ENCODE measurements around the gene PLSCR1.
"Not testable (repeated sequence)": the region's sequence is repeated elsewhere in the genome, so short reads cannot be mapped to it uniquely, and the experiment has no call there.

The PLSCR1 gene

DNA sequence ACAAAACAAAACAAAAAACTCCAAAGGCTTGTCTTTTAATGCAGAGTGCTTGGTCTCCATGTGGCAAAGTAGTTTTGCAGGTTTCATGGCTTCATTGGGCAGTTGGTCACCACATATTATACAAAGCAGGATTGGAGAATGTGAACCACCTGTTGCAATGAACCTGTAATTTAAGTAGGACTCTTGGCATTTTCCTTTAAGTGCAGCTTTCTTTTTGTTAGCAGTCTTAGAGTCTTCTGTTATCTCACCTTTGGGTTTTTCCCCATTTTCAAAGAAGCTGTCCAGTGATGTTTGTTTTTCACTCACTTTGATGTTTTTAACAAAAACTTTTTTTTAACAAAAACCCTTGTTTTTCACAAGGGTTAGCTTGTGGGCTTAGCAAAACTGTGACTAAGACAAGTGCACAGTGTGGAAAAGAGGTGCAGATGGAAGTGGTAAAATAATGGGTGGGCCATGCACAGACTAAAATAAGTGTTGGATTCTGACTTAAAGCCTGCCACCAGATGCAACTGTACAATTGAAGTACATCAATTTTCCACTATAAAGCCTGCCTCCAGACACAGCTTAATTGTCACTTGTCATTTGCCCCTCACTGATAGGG is 2.9 kb upstream of the PLSCR1 start:
- no peak for DNase-seq

DNA sequence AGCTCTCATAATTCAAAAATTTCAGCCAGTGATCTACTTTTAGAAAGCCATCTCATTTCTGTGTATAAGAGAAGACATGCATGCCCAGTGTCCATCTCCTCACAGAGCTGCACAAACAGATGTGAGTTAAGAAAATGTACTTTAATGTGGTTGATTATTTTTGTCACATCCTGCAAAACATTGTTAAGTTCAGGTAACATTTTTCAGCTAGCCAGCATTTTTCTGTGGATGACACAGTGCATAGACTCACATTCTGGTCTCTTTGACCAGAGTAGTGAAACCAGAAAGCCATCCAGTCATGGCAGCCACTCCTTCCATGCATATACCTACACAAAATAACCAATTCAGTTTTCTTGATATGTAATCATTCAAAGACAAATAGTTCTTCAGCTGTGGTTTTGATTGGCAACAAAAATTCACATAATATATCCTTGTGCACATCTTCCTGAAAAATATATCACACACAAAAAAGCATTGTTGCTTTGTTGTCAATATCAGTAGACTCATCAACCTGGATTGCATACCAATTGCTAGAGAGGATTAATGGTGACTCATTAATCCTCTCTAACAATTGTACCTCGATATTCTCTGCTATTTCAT is 2.1 kb upstream of the PLSCR1 start:
- DNase-seq = no peak

DNA sequence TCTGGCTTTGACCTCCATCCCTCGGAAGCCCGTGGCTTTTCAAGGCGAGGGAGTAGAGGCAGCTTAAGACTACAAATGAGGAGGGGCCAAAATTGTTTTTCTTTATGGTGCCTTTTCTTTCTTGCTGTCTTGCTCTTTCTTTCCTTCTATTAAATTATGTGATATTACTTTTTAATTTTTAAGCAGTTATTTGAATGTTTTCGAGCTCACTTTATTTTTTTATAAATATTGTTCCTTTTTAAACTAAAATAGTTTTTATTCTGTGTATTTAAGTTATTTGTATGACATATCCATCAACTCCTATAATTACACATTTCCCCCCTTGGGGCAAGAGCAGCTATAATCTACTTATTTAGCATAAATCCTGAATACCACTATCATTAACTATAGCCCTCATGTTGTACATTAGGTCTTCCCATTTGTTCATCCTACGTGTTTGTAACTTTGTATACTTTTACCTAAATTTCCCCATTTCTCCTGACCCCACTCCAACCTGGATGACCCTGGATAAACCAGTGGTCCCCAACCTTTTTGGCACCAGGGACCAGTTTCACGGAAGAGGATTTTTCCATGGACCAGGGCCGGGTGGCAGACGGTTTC is 622 bp upstream of the PLSCR1 start:
- no peak for DNase-seq

DNA sequence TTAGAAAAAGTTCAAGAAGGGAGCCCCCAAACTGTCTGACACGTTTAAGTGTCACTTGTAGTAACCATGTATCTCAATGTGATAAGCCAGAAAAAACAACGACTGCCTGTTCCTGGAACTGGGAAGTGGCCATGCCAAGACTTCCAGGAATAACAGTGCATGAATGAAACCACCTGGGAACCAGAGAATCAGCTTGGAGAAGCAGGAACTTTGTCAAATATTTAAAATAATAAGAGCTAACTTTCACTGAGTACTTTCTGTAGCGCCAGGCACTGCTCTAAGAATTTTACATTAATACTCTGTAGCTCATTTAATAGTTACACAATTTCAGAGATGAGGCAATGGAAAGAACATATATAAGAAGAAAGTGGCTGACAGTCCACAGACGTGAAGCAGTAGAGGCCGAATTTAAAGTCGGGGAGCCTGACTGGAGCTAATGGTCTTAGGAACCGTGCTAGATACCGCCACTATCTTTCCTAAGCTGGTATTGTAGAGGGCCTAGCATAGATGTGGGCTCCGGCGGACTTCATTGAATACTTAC is 876 bp downstream of the PLSCR1 start:
- DNase-seq = no peak

DNA sequence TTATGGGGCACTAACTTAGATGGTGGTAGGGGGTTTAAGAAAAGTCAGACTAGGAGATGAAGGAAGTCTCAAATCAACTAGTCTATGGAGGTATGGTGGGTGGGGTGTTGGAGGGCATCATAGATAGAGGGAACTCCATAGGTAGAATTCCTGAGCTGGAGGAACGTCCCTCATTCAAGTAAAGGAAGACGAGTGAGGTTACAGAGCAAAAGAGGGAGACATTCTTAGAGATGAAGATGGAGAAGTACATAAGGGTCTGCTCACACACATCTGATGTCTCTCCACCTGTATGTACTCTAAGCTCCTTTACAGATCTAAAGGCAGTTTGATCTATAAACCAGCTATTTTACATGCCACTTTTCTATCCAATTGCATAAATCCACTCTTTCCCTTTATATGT is 1.4 kb downstream of the PLSCR1 start:
- no peak for DNase-seq

DNA sequence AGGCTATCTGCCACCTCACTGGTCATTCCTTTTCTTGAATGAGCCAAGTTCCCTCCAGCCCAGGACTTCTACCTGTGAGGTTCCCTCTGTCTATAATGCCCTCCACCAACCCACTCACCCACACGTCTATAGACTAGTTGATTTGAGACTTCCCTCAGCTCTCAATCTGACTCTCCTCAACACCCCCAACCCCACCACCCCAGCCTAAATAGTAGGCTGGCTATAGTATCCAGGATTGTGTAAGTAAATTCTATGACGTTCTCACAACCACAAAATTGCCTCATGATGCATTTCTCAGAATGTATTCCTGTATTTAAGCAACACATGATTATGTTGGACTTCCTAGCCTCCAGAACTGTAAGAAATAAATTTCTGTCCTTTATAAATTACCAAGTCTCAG is 2.2 kb downstream of the PLSCR1 start:
- no peak for DNase-seq

DNA sequence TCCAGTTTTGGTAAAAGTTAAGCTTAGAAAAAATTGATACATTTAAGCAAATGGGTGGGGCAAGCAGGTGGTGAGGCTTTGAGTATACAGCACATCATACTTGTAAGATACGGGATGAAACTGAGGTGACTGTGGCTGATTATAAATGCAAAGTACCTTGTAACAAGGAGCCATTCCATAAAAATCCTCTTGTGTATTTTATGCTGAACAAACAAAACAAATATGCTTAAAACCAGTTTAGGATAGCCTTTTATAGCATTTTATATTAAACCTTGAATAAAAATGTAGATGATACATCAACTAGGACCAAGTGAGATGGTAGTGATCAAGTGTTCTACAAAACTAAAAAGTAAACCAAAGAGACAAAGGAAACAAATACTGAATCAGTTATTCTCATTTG is 3.4 kb downstream of the PLSCR1 start:
- DNase-seq = no peak

DNA sequence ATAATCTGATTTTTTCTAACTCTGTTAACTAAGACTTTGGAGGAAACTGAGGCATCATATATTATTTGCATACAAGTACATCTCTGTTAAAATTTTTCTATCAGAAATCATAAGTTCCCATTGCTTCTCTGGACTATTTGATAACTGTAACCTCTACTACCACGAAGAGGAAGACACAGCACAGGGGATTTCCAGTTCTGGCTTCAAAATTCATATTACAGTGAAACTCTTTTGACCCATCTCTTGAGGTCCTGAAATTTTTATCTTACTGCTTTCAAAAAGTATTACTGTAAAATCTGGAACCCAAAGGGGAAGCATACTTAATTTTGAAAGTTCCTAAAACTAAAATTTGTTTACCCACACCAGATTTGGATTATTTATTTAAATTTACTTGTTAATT is 4.2 kb downstream of the PLSCR1 start:
- no peak for DNase-seq

DNA sequence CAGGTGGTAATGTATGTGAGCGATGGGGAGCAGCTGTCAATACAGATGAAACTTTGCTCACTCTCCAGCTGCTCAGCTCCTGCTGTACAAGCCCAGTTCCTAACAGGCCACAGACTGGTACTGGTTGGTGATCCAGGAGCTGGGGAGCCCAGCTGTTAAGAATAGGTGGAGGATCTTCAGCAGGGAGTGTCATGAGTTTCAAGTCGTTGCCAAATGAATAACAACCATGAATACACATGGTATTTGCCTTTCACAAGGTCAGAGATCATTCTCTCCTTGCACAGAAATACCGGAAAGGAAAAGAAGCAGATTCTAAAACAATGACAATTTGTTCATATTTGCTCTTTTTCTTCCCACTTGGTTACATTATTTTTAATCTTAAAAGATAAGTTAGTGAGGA is 5.1 kb downstream of the PLSCR1 start:
- no peak for DNase-seq

DNA sequence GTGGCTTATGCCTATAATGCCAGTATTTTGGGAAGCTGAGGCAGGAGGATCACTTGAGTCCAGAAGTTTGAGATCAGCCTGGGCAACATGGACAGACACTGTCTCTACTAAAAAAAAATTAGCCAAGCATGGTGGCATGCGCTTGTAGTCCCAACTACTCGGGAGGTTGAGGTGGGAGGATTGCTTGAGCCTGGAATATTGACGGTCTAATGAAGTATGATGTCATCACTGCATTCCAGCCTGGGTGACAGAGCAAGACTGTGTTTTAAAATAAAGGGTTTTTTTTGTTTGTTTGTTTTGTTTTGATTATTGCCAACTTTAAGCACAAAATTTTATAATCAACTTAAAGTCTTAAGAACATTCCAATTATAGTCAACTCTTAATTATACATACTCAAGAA is 6.8 kb downstream of the PLSCR1 start:
- DNase-seq = no peak

DNA sequence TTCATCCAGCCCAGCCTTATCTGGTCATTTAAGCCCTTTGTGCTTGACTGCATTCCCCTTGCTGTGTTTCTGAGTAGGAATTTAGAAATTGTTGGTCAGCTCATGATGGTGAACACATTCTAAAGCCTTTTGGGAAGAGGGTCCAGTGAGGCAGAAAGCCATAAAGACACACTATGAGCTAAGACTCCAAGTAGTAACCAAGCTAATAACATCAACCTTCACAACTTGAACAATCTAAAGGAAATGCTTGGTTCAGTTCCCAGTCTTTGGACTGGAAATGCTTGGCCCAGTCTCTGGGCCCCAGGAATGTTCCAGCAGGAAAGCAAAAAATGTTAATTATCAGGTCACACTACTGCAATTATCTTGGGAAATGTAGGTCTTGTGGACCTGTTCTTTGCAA is 7.7 kb downstream of the PLSCR1 start:
- no peak for DNase-seq

DNA sequence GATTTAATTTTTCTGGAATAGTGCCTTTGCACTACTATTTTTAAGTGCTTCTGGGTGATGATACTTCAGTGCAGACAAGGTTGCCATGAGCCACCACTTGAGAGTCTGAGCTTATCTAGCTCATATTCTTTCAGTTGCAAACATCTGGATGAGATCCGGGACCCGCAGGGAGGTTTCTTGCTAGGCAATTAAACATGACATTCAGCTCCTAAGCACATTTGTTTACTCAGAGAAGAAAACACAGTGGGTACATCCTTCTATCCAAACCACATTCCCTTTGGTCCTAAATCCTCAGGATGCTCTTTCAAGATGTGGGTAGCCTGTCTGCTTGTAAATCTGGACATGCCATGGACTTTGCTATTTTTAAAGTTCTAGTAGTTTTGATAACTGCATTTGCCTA is 12.0 kb downstream of the PLSCR1 start:
- DNase-seq = no peak

DNA sequence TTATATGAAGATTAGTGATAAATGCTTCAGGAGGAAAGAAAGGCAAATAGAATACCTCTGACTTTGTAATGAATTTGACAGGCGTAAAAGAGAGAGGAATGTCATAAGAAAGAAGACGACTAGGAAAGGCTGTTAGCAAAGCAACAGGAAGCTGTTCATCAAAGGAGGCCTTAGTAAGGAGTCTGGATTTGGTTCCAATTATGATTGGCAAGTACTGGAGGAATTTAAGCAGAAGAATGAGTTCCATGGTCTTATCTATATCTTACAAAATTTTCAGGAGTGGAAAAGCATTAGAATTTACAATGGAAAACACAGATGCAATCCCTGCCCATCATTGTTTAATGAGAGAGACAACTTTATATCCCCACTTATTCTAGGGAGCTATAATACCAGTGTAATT is 13.8 kb downstream of the PLSCR1 start:
- DNase-seq = no peak

DNA sequence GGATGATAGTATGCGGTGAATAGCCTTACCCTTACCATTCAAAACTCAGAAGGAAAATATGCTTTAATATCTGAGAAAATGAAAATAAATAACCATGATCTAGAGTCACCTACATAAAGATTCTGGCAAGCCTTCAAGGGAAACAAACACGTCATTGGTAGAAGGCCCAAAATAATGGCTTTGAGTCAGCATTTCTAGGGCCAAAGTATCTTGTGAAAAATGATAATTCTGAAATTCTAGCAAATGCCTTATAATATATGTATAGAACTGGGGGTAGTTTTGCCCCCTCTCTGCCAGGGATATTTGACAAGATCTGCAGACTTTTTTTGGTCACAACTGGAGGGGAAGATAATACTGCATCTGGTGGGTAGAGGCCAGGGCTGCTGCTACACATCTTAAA is 15.4 kb downstream of the PLSCR1 start:
- no peak for DNase-seq

DNA sequence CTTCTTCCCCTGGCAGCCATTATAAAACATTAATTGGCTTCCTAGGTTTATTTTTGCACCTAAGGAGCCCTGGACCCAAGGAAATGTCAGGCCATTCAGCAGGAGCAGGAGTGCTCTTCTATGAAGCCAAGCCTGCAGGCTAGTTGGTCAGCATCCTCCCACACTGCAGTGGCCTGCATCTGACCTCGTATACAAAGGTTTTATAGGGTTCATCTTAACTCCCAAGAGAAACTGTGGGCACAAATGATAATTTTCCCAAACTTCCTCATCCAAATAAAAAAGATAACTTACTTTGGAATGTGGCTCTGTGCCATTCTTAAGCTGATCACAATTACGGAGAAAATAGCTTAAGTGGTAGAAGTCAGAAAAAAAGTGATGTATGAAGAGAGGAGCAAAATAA is 19.4 kb downstream of the PLSCR1 start:
- no peak for DNase-seq

DNA sequence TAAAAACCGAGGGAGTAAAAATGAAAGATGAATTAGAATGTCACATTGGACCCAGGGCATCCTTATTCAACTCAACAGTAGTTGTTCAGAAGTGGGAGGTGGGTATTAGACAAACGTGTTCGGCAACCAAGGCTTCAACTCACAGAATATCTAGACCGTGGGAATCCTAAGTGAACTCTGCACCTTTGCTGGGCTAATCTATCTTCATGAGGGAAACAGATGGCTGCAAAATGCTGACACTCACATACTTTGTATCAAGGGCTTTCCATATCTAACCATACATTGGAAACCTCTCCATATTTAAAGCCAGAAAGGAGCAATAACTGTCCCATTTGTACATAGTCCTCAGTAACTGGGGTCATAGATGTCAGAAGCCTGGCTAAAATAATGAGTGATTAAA is 20.9 kb downstream of the PLSCR1 start:
- DNase-seq = no peak

DNA sequence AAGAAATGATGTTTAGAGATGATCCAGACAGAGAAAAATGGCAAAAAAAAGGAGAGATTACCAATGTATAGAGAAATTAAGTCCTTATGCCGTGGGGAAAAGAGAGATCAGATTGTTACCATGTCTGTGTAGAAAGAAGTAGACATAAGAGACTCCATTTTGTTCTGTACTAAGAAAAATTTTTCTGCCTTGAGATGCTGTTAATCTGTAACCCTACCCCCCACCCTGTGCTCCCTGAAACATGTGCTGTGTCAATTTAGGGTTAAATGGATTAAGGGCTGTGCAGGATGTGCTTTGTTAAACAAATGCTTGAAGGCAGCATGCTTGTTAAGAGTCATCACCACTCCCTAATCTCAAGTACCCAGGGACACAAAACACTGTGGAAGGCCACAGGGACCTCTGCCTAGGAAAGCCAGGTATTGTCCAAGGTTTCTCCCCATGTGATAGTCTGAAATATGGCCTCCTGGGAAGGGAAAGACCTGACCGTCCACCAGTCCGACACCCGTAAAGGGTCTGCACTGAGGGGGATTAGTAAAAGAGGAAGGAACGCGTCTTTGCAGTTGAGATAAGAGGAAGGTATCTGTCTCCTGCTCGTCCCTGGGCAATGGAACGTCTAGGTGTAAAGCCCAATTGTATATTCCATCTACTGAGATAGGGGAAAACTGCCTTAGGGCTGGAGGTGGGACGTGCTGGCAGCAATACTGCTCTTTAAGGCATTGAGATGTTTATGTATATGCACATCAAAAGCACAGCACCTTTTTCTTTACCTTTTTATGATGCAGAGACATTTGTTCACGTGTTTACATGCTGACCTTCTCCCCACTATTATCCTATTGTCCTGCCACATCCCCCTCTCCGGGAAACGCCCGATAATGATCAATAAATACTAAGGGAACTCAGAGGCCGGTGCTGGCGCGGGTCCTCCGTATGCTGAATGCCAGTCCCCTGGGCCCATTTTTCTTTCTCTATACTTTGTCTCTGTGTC is 21.9 kb downstream of the PLSCR1 start:
- DNase-seq = not testable (repeated sequence)

DNA sequence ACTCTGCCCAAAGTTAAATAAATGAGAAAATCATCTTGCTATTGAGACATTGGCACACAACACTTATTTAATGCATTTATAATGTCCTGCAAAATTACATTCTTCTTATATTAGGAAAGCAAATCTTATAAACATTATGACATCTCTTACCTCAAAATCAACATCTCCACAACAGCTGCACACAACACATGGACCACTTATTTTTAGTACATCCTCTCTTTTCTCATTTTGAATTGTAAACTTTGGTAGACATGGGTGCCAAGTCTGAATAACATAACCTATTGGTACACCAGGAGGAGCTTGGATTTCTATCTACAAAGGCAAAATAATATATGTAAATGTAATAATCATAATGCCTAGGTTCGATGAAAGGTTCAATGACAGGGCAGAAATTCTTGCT is 23.0 kb downstream of the PLSCR1 start:
- DNase-seq = no peak

DNA sequence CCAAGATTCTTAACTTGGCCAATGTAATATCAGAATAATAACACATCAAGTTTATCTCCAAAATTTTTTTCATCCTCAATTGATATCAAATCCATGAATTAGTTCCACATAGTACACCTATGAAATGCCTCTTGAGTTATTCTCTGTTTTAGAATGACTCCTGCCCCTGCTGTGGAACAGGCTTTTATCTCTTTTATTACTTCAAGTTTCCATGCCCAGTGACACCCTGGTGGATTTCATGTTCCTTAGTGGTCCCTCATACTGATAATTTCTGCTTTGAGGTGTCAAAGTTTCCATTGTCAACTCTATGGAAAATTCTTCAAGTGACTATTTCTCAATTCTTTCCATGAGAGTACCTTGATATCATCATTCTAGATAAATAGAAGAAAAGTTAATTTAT is 24.6 kb downstream of the PLSCR1 start:
- DNase-seq = no peak

DNA sequence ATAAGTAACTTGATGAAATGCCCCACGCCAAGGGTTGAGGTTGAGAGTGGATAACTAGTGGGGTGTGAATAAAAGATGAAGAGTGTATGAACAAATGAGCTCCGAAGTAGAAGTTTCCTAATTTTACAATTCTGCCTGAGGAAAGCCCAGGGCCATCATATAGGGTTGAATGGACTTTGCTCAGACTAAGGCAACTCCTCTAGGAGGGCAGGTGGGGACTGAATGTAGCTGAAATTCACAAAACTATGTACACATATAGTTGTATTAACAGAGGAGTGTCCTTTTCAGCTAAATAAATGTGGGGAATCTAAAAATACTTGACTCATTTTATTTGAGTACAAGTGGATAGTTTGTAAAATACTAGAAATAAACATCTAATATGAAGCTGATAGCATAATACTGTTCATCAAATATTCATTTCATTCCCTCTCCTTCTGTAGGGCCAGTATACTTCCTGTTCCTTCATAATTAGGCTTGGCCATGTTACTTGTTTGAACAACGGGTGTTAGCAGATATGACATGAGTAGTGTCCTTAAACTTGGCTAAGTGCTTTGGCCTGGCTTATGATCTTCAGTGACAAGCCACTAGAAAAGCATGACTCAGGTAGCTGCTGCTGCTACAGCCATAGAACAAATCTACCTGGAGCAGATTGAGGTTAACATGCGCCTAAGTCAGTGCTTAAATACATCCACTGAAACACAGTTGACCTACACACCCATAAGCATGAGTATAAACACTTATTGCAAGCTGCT is 26.5 kb downstream of the PLSCR1 start:
- DNase-seq = no peak

DNA sequence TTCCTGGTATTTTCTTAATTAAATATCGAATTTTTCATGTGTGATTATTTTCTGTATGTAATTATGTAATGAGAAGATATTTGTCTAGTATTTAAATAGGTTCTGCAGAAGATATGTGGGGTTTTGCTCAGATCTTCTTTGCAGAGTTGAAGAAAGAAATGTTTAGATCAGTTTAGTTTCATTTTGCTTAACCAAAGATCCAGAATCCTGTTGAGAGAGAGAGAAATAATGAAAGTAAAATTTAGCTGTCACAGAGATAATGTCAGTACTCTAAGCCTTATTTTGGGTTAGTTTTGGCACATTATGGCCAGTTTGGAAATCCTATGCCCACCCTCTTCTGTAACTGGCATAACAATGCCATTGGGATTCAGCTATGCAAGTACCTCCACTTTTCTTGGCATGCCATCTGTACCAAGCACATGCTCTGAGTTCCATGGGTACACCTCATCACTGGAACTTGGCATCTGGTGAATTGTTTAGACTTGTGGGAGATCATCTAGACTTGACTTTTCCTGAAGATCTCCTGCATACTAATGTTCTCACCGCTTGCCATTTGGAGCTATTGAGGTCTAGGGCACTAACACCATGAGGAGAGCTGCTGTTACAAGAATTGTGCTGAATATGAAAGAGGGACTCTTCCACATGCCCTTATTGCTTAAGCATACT is 30.9 kb downstream of the PLSCR1 start:
- no peak for DNase-seq
